AG09319 (cell line): ENCODE data around the gene SLC23A3.

Source experiments
- DNase-seq: peaks from one replicate; pipeline ENCODE4 v3.0.0-alpha.2; 2010; ENCODE audit warnings: low read depth; ENCODE audit errors: extremely low read depth
- CTCF ChIP-seq: IDR thresholded peaks from 2 replicates; pipeline ENCODE4 v1.5.1; 2011; ENCODE audit warnings: low read depth, mild to moderate bottlenecking, inconsistent platforms, low read length, moderate library complexity

Gene SLC23A3

GRCh38 chr2:219169930-219170654 lies at the start of gene SLC23A3:
SLC23A3 (minus strand) TSS chr2:219170029; CDS start chr2:219169984, 45 bp downstream.
- no peak for DNase-seq
- TF ChIP-seq CTCF = no peak

GRCh38 chr2:219218732-219219701 lies 49.2 kb upstream of the SLC23A3 start, which contains the start of gene ABCB6:
ABCB6 (minus strand) TSS chr2:219218958; CDS start chr2:219218673, 285 bp downstream.
- DNase-seq = peak; percentile 86
- no peak for TF ChIP-seq CTCF

GRCh38 chr2:219218217-219218731 lies 48.4 kb upstream of the SLC23A3 start:
- DNase-seq = no peak
- no peak for TF ChIP-seq CTCF

- no peak for TF ChIP-seq CTCF
- DNase-seq = no peak
Measured at GRCh38 chr2:219216535-219216915, 46.7 kb upstream of the SLC23A3 start.

GRCh38 chr2:219215871-219216534 lies 46.2 kb upstream of the SLC23A3 start:
- no peak for TF ChIP-seq CTCF
- no peak for DNase-seq

- no peak for DNase-seq
- no peak for TF ChIP-seq CTCF
Measured at GRCh38 chr2:219214786-219215185, 45.0 kb upstream of the SLC23A3 start.
